ENCODE measurements around the gene CXorf51B. TPM values are rescaled to one million over a fixed set of nuclear protein-coding genes. Genes with fewer than 3 reads are reported as not detected.
"Not testable (repeated sequence)": the region's sequence is repeated elsewhere in the genome, so short reads cannot be mapped to it uniquely, and the experiment has no call there.

The CXorf51B gene
- total RNA-seq, result not detected

DNA sequence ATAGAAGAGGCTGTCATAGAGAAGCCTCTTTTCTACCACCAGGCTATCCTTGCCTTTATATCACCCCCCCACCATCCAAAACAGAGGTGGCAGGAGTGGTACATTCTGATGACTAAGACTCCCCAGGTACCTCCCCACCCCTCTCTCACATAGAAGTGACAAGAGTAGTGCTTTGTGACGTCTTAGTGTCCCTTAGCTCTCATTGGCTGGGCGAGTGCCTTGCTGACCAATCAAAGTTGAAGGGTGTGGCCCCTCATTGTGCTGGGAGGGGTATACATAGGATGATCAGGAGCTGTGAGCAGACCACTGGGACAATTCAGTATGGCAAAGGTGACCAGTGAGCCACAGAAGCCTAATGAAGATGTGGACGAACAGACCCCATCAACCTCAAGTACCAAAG is at the start of gene CXorf51B:
TSS of gene CXorf51B (plus strand) at position 301 of the 400 bp plus-strand sequence. CDS start at position 322, 21 bp downstream.
- H3K27ac Mint-ChIP-seq; H3K36me3 Mint-ChIP-seq; H3K4me3 Mint-ChIP-seq; H3K27me3 Mint-ChIP-seq; ATAC-seq; H3K4me1 Mint-ChIP-seq (ENCODE audit: low read depth in 2 of 2); DNase-seq (ENCODE audit: low spot score); H3K9me3 Mint-ChIP-seq: not testable (repeated sequence)

- H3K9me3 Mint-ChIP-seq; H3K27me3 Mint-ChIP-seq; H3K27ac Mint-ChIP-seq; H3K36me3 Mint-ChIP-seq; H3K4me1 Mint-ChIP-seq (ENCODE audit: low read depth in 2 of 2); H3K4me3 Mint-ChIP-seq; DNase-seq (ENCODE audit: low spot score): not testable (repeated sequence)
- peak in 1 of 2 donors; percentile 28 for ATAC-seq
Observed at GRCh38 chrX:146814644-146815043, 5.1 kb downstream of the CXorf51B start, which contains the start of gene CXorf51A. TSS of gene CXorf51A (minus strand) at chrX:146814744. CDS start at chrX:146814723, 21 bp downstream.

GRCh38 chrX:146831994-146832393 is 22.4 kb downstream of the CXorf51B start:
- no peaks in the 10 kb centered on the region for H3K36me3 Mint-ChIP-seq
- H3K4me1 Mint-ChIP-seq (ENCODE audit: low read depth in 2 of 2), result no peaks in the 10 kb centered on the region
- no peak for DNase-seq (ENCODE audit: low spot score)

GRCh38 chrX:146854281-146854680 is 44.7 kb downstream of the CXorf51B start:
- Mint-ChIP-seq H3K36me3 (no peaks in the 10 kb centered on the region), H3K27ac (no peak overlapping the region), H3K27me3 (peaks cover 0 to 2% of the 10 kb centered on the region in 2 donors), H3K4me1 (ENCODE audit: low read depth in 2 of 2) (no peaks in the 10 kb centered on the region), H3K9me3 (no peaks in the 10 kb centered on the region), H3K4me3 (no peak overlapping the region)
- ATAC-seq, result no peak
- DNase-seq (ENCODE audit: low spot score), result no peak

More at GRCh38 chrX:146831994-146832393, 22.4 kb downstream of the CXorf51B start:
- no peaks in the 10 kb centered on the region for H3K27me3 Mint-ChIP-seq
- peaks cover 5% of the 10 kb centered on the region for H3K9me3 Mint-ChIP-seq
- H3K4me3 Mint-ChIP-seq, result no peak overlapping the region
- peak in 1 of 2 donors; percentile 48 for ATAC-seq
- no peak overlapping the region for H3K27ac Mint-ChIP-seq

Other genes with a start within 250 kb of the CXorf51B start
- gene CXorf51A, start 5.0 kb downstream of the CXorf51B start, total RNA-seq, result not detected

Measured in natural killer cell treated with Interleukin-12 subunit alpha and Interleukin-12 subunit beta and Interleukin-15 and Interleukin-18, amount 100 ng/mL, for 72 hours (primary cell).